ENCODE results near the gene OLFML2B.
"Not testable (repeated sequence)": the region's sequence is repeated elsewhere in the genome, so short reads cannot be mapped to it uniquely, and the experiment has no call there.

OLFML2B gene

GRCh38 chr1:162023547-162024501, at the start of gene OLFML2B:
TSS of gene OLFML2B (minus strand) at chr1:162023869. CDS start at chr1:162023430, 439 bp downstream.
- no peak for DNase-seq

DNA sequence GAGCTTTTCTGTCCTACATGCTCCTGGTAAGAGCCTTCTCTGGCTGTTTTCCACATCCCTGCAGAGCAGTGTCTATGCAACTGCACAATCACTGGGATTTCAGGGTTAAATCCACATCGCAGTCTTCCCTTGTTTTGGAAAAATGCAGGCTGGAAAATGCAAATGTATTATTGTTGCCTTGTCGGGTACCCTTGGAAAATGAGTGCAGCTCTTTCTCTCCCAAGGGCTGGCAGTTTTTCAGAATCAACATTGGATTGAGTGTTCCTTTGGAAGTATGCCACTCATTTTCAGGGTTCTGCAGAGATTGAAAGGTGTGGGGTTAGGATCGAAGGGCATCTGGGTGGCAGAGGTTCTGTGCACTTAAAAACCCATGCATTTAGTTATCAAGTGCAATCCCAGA, 49.1 kb upstream of the OLFML2B start:
- DNase-seq = no peak

GRCh38 chr1:162070825-162071224, 47.2 kb upstream of the OLFML2B start:
- DNase-seq = no peak

DNA sequence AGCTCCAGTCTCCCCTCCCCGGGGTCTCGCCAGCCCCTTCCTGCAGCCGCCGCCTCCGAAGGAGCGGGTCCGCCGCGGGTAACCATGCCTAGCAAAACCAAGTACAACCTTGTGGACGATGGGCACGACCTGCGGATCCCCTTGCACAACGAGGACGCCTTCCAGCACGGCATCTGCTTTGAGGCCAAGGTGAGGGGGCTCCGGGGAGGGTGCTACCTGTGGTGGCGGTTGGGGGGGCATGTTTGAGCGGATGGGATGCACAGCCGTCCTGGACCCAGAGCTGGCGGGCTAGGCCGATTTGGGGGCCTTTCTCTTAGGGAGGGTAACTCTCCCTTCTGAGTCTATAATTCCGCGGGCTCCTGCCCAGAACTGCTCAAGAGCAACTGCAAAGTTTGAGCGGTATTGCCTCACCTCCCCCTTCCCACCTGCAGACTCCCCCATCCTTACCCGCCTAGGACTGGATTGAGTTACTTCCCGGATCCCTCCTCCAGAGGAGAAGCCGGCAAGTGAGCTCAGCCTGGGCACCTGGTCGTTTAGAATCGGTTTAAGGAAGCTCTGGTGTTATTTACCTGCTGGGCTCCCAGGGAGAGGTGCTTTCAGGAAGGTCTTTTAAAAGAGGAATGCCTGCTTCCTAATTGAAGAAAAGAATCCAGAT, 46.6 kb upstream of the OLFML2B start:
- no peak for DNase-seq

DNA sequence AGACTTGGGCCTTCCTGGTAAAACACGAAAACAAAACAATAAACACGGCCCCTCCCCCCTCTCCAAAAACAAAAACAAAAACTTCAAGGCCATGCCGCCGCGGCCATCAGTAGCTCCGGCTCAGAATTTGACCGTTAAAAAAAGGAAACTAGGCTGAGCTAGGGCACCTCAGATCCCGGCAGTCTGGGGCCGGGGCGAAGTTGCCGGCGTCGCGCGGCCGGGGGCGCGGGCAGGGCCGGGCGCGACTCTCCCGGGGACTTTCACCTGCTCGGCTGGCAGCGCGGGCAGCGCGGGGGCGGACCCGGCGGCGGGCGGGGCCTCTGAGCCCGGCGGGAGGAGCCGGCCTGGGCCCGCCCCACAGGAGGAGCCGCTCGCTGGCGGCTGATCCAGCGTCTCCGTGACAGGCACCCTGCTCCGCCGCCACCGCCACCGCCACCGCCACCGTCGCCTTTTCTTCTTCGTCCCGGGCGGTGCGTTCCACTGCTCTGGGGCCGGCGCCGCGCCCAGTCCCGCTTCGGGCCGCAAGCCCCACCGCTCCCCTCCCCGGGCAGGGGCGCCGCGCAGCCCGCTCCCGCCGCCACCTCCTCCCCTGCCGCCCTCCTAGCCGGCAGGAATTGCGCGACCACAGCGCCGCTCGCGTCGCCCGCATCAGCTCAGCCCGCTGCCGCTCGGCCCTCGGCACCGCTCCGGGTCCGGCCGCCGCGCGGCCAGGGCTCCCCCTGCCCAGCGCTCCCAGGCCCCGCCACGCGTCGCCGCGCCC, 45.8 kb upstream of the OLFML2B start, which contains the start of gene NOS1AP:
TSS of gene NOS1AP (plus strand) at position 358 of the 760 bp plus-strand sequence. CDS start 487 bp downstream, outside the sequence.
- no peak for DNase-seq

GRCh38 chr1:162068301-162068700, 44.6 kb upstream of the OLFML2B start:
- DNase-seq = no peak

DNA sequence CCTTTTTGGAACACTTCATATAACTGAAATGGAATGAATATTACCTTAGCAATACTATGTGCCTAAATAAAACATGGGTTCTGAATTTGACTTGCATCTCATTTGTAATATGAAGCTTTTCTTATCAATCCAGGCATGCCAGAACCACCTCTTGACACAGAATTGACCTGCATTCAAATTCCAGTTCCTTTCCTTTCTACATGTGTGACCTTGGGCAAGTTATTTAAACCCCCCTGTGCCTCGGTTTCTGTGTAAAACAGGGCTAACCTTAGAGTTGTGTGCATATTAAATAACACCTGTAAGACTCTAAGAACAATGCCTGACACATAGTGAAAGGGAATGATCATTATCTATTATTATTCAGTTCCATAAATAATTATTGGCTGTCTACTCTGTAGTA, 43.8 kb upstream of the OLFML2B start:
- DNase-seq = no peak

DNA sequence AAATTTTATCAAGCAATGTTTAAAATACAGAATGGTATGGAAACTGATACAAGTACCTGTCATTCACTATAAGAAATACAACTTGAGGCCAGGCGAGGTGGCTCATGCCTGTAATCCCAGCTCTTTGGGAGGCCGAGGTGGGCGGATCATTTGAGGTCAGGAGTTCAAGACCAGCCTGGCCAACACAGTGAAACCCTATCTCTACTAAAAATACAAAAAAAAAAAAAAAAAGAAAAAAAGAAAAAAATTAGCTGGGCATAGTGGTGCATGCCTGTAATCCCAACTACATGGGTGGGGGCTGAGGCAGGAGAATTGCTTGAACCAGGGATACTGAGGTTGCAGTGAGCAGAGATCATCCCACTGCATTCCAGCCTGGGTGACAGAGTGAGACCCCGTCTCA, 43.2 kb upstream of the OLFML2B start:
- not testable (repeated sequence) for DNase-seq

- no peak for DNase-seq
Measured at GRCh38 chr1:162065016-162065415, 41.3 kb upstream of the OLFML2B start.

DNA sequence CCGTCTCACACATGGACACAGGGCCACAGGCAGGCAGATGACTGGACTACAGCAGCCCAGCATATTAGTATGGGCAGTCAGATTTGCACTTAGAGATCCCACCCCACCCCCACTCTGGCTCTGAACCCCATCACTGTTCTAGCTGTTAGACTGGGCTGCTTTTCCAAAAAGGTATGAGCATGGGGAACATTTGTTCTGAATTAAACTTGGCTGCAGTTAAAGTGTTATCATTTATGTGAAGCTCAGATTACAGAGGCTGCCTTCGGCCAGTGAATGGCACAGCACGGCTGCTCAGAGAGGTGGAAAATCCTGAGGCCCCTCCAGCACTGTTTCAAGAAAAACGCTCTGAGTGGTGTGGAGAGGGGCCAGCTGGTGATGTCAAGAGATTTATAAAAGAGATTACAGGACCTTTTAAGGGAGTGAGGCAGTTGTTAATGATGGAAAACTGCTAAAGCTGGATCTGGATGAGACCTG, 38.9 kb upstream of the OLFML2B start:
- DNase-seq = no peak

GRCh38 chr1:162060314-162060713, 36.6 kb upstream of the OLFML2B start:
- DNase-seq = no peak

- DNase-seq = no peak
Measured at GRCh38 chr1:162059721-162060120, 36.1 kb upstream of the OLFML2B start.

DNA sequence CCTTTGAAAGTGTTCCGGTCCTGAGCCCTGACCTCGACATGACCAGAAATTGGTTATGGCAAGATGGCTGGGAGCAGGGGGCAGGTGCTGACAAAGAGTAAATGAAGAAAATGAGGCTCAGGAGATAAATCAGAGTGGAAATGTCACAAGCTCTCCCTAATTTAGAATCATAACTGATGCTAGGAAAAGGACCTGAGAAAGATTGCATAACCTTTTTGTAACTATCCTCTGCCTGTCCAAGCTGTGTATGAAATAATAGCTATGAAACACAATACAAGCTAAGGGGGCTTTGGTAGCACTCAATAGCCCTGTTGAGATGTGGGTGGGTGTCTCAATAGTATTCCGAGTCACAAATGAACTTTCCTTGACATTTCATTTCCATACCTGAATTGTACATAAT, 32.9 kb upstream of the OLFML2B start:
- no peak for DNase-seq

DNA sequence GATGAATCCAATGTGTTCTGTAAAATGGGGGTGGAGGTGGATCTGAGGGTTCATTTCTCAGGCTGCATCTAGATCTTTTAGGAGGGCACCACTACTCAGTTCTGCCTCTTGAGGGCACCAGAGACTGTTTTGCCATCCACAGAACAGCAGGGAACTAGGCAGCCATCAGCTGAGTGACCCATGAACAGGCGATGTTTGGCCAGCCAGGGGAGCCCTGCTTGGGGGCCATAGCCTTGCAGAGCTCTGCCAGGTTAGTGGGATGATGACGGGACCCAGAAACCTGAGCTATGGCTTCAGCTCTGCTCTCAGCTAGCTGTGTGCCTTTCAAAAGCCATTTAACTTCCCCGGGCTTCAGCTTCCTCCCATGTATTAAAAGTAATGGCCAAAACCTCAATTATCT, 32.4 kb upstream of the OLFML2B start:
- DNase-seq = no peak

GRCh38 chr1:162055062-162055461, 31.4 kb upstream of the OLFML2B start:
- DNase-seq = no peak

DNA sequence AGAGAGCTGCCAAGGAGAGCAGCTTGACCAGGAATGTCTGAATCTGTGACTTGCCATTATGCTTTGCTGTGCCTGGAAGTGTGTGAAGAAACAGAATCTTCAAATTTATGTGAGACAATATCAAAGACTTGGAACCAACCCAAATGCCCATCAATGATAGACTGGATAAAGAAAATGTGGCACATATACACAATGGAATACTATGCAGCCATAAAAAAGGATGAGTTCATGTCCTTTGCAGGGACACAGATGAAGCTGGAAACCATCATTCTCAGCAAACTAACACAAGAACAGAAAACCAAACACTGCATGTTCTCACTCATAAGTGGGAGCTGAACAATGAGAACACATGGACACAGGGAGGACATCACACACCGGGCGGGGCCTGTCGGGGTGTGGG, 30.3 kb upstream of the OLFML2B start:
- not testable (repeated sequence) for DNase-seq

DNA sequence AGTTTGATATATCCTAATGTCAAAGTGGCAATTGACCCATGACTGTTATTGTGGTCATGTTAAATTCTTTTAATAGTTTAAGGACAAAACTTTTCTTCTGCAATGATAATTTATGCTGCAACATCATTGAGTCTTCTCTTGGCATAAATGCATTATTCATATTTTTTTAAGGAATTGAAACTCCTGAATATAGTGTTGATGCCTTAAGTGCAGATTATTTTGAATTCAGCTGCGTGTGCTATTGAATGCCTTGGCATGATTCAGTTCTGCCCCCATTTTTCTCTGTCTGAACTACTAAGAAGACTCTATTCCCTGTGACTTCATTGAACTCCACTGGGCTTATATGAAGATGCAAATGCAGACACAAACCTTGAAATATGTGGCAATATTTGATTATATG, 23.3 kb upstream of the OLFML2B start:
- no peak for DNase-seq

- DNase-seq = no peak
Measured at GRCh38 chr1:162042361-162042760, 18.7 kb upstream of the OLFML2B start.

DNA sequence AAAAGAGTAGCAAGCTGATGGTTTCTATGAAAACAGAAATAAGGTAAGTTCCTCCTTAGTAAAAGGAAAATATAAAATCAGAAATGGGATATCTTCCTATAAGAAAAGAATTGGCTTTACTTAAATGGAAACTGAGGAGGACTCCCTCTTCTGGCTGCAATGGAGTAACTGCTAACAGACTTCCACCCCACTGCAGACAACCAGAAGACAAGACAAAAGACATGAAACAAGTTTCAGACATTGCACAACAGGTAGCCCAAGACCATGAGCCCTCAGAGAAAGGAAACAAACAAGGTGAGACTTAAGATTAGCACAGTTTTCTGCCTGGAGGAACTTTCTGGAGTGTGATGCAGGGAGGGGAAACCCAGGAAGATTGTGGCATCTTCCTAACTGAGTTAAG, 17.0 kb upstream of the OLFML2B start:
- DNase-seq = no peak

DNA sequence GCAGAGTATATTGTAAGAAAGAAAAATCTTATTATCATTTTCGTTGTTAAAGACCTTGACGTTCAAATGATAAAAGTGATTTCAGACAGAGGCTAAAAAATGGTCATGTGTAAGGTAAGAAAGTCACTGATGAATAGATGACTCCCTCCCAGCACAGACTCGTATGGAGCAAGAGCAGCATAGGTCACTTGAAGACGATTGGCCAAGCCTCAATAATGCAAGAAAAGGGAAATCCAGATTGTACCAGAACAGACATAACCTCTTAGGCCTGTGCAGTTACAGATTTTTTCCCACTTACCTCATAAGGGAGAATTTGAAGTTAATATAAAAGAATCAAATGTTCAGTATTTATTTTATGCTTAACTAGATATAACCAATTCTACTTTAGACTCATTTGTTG, 16.3 kb upstream of the OLFML2B start:
- no peak for DNase-seq

- DNase-seq = no peak
Measured at GRCh38 chr1:162038624-162039023, 15.0 kb upstream of the OLFML2B start.

DNA sequence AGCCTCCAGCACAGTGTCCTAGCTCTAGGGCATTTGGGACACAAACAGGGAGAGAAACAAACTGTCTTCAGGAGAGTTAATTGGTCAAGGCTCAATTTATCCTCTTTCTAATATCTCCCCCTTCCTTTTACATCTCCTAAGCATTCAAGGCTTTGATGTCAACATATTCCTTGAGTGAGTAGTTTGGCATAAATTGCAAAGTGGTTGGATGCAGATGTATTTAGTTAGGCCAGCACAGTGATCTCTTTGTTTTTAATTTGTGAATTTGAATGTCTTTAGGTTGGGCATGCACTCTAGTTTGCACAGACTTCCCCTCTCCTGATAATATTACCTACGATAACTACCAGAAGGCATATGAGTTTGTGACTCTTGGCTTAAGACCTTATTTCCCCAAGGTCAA, 12.5 kb upstream of the OLFML2B start:
- no peak for DNase-seq

GRCh38 chr1:162035241-162035640, 11.6 kb upstream of the OLFML2B start:
- DNase-seq = no peak

Data from cortex of kidney (tissue), 1 donor.